Prostate gland (tissue), 2 donors: ENCODE data around the gene TEX2.

Experiments
- POLR2A ChIP-seq: fragments of 450-650 bp; IDR thresholded peaks from one replicate; pipeline ENCODE4 v1.6.1; 2016; ENCODE audit warnings: antibody characterized with exemption, mild to moderate bottlenecking
- POLR2AphosphoS5 ChIP-seq: sonication (generic); formaldehyde crosslinking; IDR thresholded peaks from one replicate; pipeline ENCODE4 v1.6.1; 2017; ENCODE audit warnings: antibody characterized with exemption
- TF ChIP-seq, protein P1 (sequence below), 4 experiments: fragments of 200-600 bp in 2 of 4; fragments of 450-650 bp in 2 of 4; sonication (generic) in 2 of 4; IDR thresholded peaks; 1 replicate in 3 of 4; 2 replicates in 1 of 4; pipeline ENCODE4 v1.5.1; 2016 to 2019; ENCODE audit warnings: antibody characterized with exemption in 4 of 4, mild to moderate bottlenecking in 2 of 4, moderate library complexity in 2 of 4

- TF ChIP-seq, protein P1, sequence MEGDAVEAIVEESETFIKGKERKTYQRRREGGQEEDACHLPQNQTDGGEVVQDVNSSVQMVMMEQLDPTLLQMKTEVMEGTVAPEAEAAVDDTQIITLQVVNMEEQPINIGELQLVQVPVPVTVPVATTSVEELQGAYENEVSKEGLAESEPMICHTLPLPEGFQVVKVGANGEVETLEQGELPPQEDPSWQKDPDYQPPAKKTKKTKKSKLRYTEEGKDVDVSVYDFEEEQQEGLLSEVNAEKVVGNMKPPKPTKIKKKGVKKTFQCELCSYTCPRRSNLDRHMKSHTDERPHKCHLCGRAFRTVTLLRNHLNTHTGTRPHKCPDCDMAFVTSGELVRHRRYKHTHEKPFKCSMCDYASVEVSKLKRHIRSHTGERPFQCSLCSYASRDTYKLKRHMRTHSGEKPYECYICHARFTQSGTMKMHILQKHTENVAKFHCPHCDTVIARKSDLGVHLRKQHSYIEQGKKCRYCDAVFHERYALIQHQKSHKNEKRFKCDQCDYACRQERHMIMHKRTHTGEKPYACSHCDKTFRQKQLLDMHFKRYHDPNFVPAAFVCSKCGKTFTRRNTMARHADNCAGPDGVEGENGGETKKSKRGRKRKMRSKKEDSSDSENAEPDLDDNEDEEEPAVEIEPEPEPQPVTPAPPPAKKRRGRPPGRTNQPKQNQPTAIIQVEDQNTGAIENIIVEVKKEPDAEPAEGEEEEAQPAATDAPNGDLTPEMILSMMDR (IDR thresholded peaks at IDR 0.05) = no peak
- TF ChIP-seq POLR2A (no peak), POLR2AphosphoS5 (no peak)
Observed at GRCh38 chr17:64261417-64262145, 1.5 kb downstream of the TEX2 start.
